Ishikawa (cell line): ENCODE measurements around the gene EPS15.

Experiments
- CEBPB ChIP-seq: IDR thresholded peaks from 2 replicates; pipeline ENCODE4 v1.6.1; 2012
- CREB1 ChIP-seq: IDR thresholded peaks from 2 replicates; pipeline ENCODE4 v1.6.1; 2012; ENCODE audit warnings: low read depth
- EGR1 ChIP-seq: IDR thresholded peaks from 2 replicates; pipeline ENCODE4 v1.6.1; 2012
- EP300 ChIP-seq: IDR thresholded peaks from 2 replicates; pipeline ENCODE4 v1.6.1; 2012; ENCODE audit warnings: borderline replicate concordance
- FOXM1 ChIP-seq: IDR thresholded peaks from 2 replicates; pipeline ENCODE4 v1.6.1; 2012; ENCODE audit warnings: low read depth, borderline replicate concordance
- MAX ChIP-seq: IDR thresholded peaks from 2 replicates; pipeline ENCODE4 v1.6.1; 2012
- NFIC ChIP-seq: IDR thresholded peaks from 2 replicates; pipeline ENCODE4 v1.6.1; 2012
- RAD21 ChIP-seq: IDR thresholded peaks from 2 replicates; pipeline ENCODE4 v1.6.1; 2012; ENCODE audit warnings: low read depth
- REST ChIP-seq: IDR thresholded peaks from 2 replicates; pipeline ENCODE4 v1.6.1; 2012; ENCODE audit warnings: low read depth, mild to moderate bottlenecking
- TAF1 ChIP-seq: IDR thresholded peaks from 2 replicates; pipeline ENCODE4 v1.6.1; 2012; ENCODE audit warnings: low read depth, mild to moderate bottlenecking
- TCF12 ChIP-seq: IDR thresholded peaks from 2 replicates; pipeline ENCODE4 v1.6.1; 2012; ENCODE audit warnings: low read depth
- TEAD4 ChIP-seq: IDR thresholded peaks from 2 replicates; pipeline ENCODE4 v1.6.1; 2012
- USF1 ChIP-seq: IDR thresholded peaks from 2 replicates; pipeline ENCODE4 v1.6.1; 2012
- YY1 ChIP-seq: IDR thresholded peaks from 2 replicates; pipeline ENCODE4 v1.6.1; 2012; ENCODE audit warnings: low read depth
- ZBTB7A ChIP-seq: IDR thresholded peaks from 2 replicates; pipeline ENCODE4 v1.6.1; 2012; ENCODE audit warnings: low read depth

Gene EPS15

GRCh38 chr1:51553911-51554310 is 34.8 kb upstream of the EPS15 start:
- no peak for TF ChIP-seq EGR1
- no peak for TF ChIP-seq USF1
- no peak for TF ChIP-seq TEAD4
- TF ChIP-seq TCF12, result no peak
- TF ChIP-seq EP300, result no peak
- no peak for TF ChIP-seq ZBTB7A
- TF ChIP-seq REST, result no peak
- TF ChIP-seq MAX, result no peak
- no peak for TF ChIP-seq RAD21
- TF ChIP-seq YY1, result no peak
- TF ChIP-seq CEBPB, result no peak
- no peak for TF ChIP-seq NFIC
- no peak for TF ChIP-seq TAF1

- TF ChIP-seq YY1 (no peak), REST (no peak), FOXM1 (no peak)
Observed at GRCh38 chr1:51552929-51553807, 34.1 kb upstream of the EPS15 start.

- no peak for TF ChIP-seq CREB1
- no peak for TF ChIP-seq USF1
- no peak for TF ChIP-seq RAD21
- no peak for TF ChIP-seq TAF1
- no peak for TF ChIP-seq FOXM1
- TF ChIP-seq MAX, result no peak
- no peak for TF ChIP-seq TEAD4
- no peak for TF ChIP-seq REST
- TF ChIP-seq NFIC, result no peak
- no peak for TF ChIP-seq ZBTB7A
- no peak for TF ChIP-seq EP300
- no peak for TF ChIP-seq EGR1
Observed at GRCh38 chr1:51551848-51552296, 32.8 kb upstream of the EPS15 start.

- TF ChIP-seq USF1, result no peak
- TF ChIP-seq EGR1, result no peak
- no peak for TF ChIP-seq TCF12
- no peak for TF ChIP-seq REST
- TF ChIP-seq TAF1, result no peak
- TF ChIP-seq TEAD4, result no peak
- no peak for TF ChIP-seq CEBPB
- TF ChIP-seq RAD21, result no peak
- TF ChIP-seq CREB1, result no peak
- no peak for TF ChIP-seq MAX
Observed at GRCh38 chr1:51551081-51551480, 32.0 kb upstream of the EPS15 start.
